ENCODE results near the gene SPAG16.

GRCh38 chr2:213920014-213920413, 635.8 kb downstream of the SPAG16 start:
- TF ChIP-seq CTCF (IDR thresholded peaks at IDR 0.05; ENCODE audit: low read depth, low read length) (no peak), POLR2A (IDR thresholded peaks at IDR 0.05; ENCODE audit: extremely low read depth, insufficient read length) (no peak)

Data from NB4 (cell line).